Stimulated activated CD4-positive, alpha-beta T cell treated with anti-CD3 and anti-CD28 coated beads, Interleukin-4, amount 100 ng/mL, for 48 hours (primary cell): ENCODE data around the gene SPIN1.

Source experiments
- DNase-seq, 2 donors: peaks; one replicate each; pipeline ENCODE4 v3.0.0-alpha.2; 2020; ENCODE audit warnings: low read depth in 2 of 2

Gene SPIN1

GRCh38 chr9:88388886-88389605 lies 802 bp downstream of the SPIN1 start:
- DNase-seq = peak; percentile 8 to 12

- DNase-seq = no peak
Measured at GRCh38 chr9:88390371-88390990, 2.2 kb downstream of the SPIN1 start.

GRCh38 chr9:88391236-88391635 lies 3.0 kb downstream of the SPIN1 start:
- DNase-seq = no peak

DNA sequence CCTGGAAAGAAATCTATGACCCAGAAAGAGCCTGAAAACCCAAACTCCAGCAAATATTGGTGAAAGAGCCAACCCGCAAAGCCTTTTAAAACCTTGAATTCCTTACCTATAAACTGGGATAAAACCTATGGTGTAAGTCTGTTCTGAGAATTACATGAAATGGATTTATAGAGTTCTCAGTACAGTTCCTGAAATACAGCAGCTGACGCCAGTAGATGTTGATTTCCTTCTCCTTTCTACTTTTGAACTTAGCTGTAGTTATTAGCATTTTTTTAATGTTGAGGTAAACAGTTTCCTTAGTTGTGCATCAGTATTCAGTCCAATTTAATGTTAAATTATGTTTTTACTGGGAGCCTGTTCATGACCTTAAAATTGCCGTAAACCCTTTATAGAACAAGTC lies 3.7 kb downstream of the SPIN1 start:
- no peak for DNase-seq

DNA sequence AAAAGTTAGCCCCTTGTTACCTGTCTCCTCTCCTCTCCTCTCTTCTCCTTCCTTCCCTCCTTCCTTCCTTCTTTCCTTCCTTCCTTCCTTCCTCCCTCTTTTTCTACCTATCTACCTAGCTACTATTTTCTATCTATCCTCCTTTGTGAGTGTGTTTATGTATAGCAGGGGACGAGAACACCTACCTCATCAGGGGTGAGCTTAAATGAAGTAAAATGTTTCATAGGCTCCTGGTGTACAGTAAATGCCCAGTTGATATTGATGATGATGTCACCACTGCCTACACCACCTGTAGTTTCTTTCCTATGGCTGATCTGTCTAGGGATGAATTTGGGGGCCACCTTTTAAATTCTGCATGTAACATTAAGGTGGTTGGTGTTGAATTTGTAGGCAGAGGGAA lies 4.3 kb downstream of the SPIN1 start:
- DNase-seq = no peak

GRCh38 chr9:88396836-88397577 lies 8.8 kb downstream of the SPIN1 start:
- no peak for DNase-seq

GRCh38 chr9:88398016-88398415 lies 9.8 kb downstream of the SPIN1 start:
- DNase-seq = no peak

DNA sequence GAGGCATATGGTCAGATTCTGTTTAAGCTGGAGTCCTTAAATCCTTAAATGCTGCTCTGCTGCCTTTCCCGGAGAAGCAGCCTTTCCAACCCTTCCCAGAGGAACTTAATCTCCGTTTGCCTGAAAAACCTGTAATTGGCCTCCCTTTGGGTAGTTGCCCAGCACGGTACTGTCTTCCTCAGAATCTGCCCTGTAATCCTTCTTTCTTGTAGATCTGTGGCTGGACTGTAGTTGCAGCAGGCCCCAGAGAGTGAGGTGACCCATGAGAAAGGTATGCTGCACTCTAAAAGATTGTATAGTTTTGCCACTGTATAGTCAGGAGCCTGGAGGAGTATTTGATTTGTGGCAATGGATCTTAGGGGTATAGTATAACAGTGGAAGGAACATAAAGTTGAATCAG lies 11.7 kb downstream of the SPIN1 start:
- DNase-seq = no peak

DNA sequence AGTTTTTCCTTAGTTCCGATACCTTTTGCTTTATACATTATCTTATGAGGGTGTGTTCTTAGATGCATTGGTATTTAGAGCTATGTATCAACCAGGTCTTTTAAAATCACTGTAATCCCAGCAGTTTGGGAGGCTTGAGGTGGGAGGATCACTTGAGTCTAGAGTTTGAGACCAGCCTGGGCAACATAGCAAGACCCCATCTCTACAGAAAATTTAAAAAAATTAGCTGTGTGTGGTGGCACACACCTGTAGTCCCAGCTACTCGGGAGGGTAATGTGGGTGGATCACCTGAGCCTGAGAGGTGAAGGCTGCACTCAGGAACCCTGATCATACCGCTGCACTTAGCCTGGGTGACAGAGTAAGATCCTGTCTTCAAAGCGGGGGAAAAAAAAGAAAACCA lies 15.1 kb downstream of the SPIN1 start:
- no peak for DNase-seq

- DNase-seq = no peak
Measured at GRCh38 chr9:88406051-88406450, 17.8 kb downstream of the SPIN1 start.

GRCh38 chr9:88411471-88411870 lies 23.2 kb downstream of the SPIN1 start:
- DNase-seq = no peak

DNA sequence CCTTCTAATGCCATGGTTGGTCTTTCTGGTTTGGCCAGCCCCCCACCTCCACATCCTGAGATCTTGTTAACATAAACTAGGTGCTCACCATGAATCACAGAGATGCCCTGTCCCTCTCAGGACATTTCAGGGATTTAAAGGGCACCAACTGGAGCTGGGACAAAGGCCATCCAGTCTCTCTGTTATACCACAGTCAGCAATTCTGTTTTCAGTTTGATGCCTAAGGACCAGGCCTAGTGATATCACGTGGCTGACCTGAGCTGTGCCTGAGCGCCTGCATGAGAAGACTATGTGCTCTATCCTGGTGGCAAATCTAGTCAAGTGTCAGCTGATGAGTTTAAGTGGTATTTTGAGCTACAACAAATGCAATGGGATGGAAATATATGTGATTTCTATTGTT lies 26.1 kb downstream of the SPIN1 start:
- DNase-seq = no peak

DNA sequence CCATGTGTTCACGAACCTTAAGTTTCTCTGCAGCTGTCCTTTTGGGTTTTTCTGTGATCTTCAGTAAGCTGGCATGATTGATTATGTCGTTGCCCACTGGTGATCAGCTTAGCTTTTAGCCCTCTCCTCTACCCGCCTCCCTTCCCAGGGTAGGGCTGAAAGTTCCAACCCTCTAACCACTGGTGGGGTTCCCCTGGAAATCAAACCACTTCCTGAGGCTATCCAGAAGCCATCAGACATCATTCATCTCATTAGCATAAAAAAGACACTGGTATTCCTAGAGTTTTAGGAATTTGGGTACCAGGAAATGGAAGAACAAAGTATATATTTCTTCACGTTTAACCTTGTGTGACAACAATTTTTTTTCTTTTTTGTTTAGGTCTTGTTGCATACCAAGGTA lies 29.8 kb downstream of the SPIN1 start:
- DNase-seq = no peak

GRCh38 chr9:88418715-88419540 lies 30.7 kb downstream of the SPIN1 start:
- DNase-seq = peak; percentile 4 to 6

GRCh38 chr9:88420227-88420626 lies 32.0 kb downstream of the SPIN1 start:
- DNase-seq = no peak

DNA sequence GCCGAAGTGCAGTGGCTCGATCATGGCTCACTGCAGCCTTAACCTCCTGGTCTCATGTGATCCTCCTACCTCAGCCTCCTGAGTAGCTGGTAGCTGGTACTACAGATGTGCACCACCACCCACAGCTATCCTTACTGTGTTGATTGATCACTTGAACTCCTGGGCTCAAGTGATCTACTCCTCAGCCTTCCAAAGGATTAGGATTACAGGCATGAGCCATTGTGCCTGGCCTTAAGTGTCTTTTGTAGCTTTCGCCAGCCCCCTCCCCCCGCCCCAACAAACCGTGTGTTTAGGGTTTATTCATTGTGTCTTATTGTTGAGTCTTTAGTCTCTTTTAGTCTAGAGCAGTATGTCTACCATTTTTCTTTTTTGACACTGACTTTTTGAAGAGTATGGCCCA lies 33.1 kb downstream of the SPIN1 start:
- DNase-seq = no peak

DNA sequence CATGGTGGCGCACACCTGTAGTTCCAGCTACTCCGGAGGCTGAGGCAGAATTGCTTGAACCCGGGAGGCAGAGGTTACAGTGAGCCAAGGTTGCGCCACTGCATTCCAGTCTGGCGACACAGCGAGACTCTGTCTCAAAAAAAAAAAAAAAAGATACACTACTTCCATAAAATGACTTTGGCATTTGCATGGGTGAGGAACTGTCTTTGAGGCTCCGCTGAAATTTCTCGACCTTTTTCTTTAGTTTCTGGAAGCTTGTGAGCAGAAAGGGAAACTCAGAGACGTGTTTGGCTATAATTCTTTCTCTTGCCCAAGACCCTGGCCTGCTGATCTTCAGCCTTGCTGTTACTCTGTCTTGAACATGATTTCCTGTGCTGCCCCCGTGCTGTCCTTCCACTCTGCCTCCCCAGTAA lies 37.3 kb downstream of the SPIN1 start:
- DNase-seq = no peak

DNA sequence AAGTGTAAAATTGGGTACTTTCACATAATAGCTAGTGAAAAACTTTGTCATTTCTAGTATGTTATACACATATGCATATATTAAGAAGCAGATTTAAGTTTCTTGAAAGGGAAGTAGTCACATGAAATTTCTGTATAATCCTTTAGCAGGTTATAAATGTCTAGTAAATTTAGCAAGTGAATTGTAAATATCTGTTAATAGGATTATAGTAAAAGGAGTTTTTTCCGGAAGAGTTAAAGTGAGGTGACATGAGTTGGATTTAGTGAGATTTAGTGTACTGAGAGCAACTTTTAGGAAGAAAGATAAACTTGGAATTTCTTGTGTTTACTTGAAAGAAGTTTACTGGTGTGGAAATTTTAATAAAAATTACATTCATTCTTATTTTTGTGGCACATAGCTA lies 38.4 kb downstream of the SPIN1 start:
- no peak for DNase-seq

- no peak for DNase-seq
Measured at GRCh38 chr9:88429595-88430430, 41.6 kb downstream of the SPIN1 start.

DNA sequence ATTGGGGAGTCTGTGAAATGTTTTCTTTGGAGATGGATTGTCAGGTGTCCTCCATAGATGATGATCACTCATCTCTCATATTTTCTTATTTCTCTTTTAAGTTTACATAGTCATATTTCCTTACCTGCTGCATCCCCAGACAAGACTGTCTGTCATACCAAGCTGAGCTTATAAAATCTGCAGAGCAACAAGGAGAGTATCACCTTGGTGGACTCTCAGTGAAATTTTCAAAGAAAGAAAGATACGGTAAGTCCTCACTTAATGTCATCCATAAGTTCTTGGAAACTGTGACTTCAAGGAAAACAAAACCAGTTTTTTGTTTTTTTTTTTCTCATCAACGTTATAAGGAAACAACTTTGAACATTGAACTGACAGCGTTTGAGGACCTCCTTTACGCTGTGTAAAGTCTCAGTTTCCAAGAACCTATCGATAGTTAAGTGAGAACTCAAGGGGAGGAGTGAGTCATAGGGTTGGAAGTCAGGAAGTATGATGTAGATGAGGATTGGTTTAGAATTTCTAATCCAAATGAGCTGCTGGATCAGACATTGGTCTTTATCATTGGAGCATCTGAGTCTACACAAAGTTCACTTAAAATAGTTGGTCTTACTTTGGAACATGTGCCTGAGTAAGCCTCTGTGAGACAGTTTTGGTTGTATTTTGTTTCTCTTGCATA lies 45.5 kb downstream of the SPIN1 start:
- DNase-seq = no peak

DNA sequence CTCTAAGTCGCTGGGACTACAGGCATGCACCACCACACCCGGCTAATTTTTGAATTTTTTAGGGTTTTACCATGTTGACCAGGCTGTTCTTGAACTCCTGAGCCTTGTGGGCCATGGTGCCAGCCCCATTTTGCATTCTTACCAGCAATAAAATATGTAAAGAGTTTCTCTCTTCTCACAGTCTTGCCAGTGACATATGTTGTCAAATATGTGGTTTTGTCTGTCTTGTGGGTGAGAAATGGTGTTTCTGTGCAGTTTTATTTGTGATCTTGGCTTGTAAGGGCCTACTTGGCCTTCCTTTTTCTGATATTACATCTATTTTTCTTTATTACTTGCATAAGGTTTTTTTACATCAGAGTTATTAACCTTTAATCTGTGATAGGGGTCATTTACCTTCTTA lies 47.1 kb downstream of the SPIN1 start:
- no peak for DNase-seq
